GM21447 (cell line): ENCODE data around the gene TMC5.
"Not testable (repeated sequence)": the region's sequence is repeated elsewhere in the genome, so short reads cannot be mapped to it uniquely, and the experiment has no call there.

Source experiments
- ATAC-seq: cut with Tn5 transposase; IDR thresholded peaks from one replicate; pipeline ENCODE4 v1.9.1; 2021; ENCODE audit not compliant: unreplicated experiment

The TMC5 gene

GRCh38 chr16:19417640-19418039 is at the start of gene TMC5:
Gene TMC5 (plus strand): TSS chr16:19417883. CDS start chr16:19440039, 22,156 bp downstream.
- no peak for ATAC-seq

GRCh38 chr16:19372541-19372940 is 45.1 kb upstream of the TMC5 start:
- not testable (repeated sequence) for ATAC-seq

GRCh38 chr16:19374402-19374801 is 43.3 kb upstream of the TMC5 start:
- no peak for ATAC-seq

GRCh38 chr16:19375561-19376158 is 42.0 kb upstream of the TMC5 start:
- no peak for ATAC-seq

GRCh38 chr16:19377864-19378263 is 39.8 kb upstream of the TMC5 start:
- no peak for ATAC-seq

GRCh38 chr16:19378511-19378910 is 39.2 kb upstream of the TMC5 start:
- ATAC-seq: no peak

GRCh38 chr16:19379838-19380237 is 37.8 kb upstream of the TMC5 start:
- no peak for ATAC-seq

GRCh38 chr16:19380328-19380727 is 37.4 kb upstream of the TMC5 start:
- ATAC-seq: no peak

- no peak for ATAC-seq
These were observed 35.4 kb upstream of the TMC5 start for GRCh38 chr16:19382084-19382801.

GRCh38 chr16:19382887-19383816 is 34.5 kb upstream of the TMC5 start:
- ATAC-seq: no peak

GRCh38 chr16:19384656-19385055 is 33.0 kb upstream of the TMC5 start:
- ATAC-seq: no peak

- no peak for ATAC-seq
These were observed 31.2 kb upstream of the TMC5 start for GRCh38 chr16:19386525-19386924.

GRCh38 chr16:19389246-19389645 is 28.4 kb upstream of the TMC5 start:
- ATAC-seq: no peak

- not testable (repeated sequence) for ATAC-seq
These were observed 26.4 kb upstream of the TMC5 start for GRCh38 chr16:19391185-19391776.

- ATAC-seq: no peak
These were observed 25.3 kb upstream of the TMC5 start for GRCh38 chr16:19392352-19392751.

GRCh38 chr16:19393226-19394111 is 24.2 kb upstream of the TMC5 start:
- no peak for ATAC-seq

GRCh38 chr16:19395646-19396267 is 21.9 kb upstream of the TMC5 start:
- ATAC-seq: not testable (repeated sequence)

- ATAC-seq: no peak
These were observed 21.1 kb upstream of the TMC5 start for GRCh38 chr16:19396555-19397011.

GRCh38 chr16:19397373-19397772 is 20.3 kb upstream of the TMC5 start:
- ATAC-seq: not testable (repeated sequence)

- ATAC-seq: no peak
These were observed 17.0 kb upstream of the TMC5 start for GRCh38 chr16:19400711-19401110.
